Renal pelvis (tissue), 12 donors: ENCODE results near the gene PHF13. TPM values are rescaled to one million over a fixed set of nuclear protein-coding genes. Genes with fewer than 3 reads are reported as not detected.

Experiments used
- DNase-seq: peaks from one replicate; pipeline ENCODE4 v3.0.0-alpha.2; 2013
- long read RNA-seq, 16 experiments: transcript quantifications; one replicate each; lab custom pipeline, GENCODE V29; 2026
- polyA plus RNA-seq, 3 donors: library from polyadenylated mRNA; unstranded; fragments of 120-200 nt; gene quantifications; one replicate each; pipeline ENCODE4 v1.2.1, GENCODE V29; 2013; ENCODE audit not compliant: insufficient read length in 3 of 3

PHF13 gene
- polyA plus RNA-seq = 10 to 100 TPM; 24.7 to 28.2 (median 26.3) TPM
- long read RNA-seq, donor 1, partial matches to known transcripts = 0 of 4 reads
- long read RNA-seq, donor 1, other reads (novel, unspliced or antisense) = 0 of 4 reads
- long read RNA-seq, donor 2, transcript PHF13-201 (4 exons, 3,681 nt) = major isoform, 8 of 8 reads
- long read RNA-seq, donor 2, partial matches to known transcripts = 0 of 8 reads
- long read RNA-seq, donor 2, other reads (novel, unspliced or antisense) = 0 of 8 reads
- long read RNA-seq, donor 3, transcript PHF13-201 (4 exons, 3,681 nt) = major isoform, 7 of 13 reads
- long read RNA-seq, donor 3, partial matches to known transcripts = 6 of 13 reads
- long read RNA-seq, donor 3, other reads (novel, unspliced or antisense) = 0 of 13 reads
- long read RNA-seq, donor 4, transcript PHF13-201 (4 exons, 3,681 nt) = major isoform, 7 of 7 reads
- long read RNA-seq, donor 4, partial matches to known transcripts = 0 of 7 reads
- long read RNA-seq, donor 4, other reads (novel, unspliced or antisense) = 0 of 7 reads
- long read RNA-seq, donor 5, partial matches to known transcripts = 0 of 1 reads
- long read RNA-seq, donor 5, other reads (novel, unspliced or antisense) = 0 of 1 reads
- long read RNA-seq, donor 6, transcript PHF13-201 (4 exons, 3,681 nt) = major isoform, 7 of 7 reads
- long read RNA-seq, donor 6, partial matches to known transcripts = 0 of 7 reads
- long read RNA-seq, donor 6, other reads (novel, unspliced or antisense) = 0 of 7 reads
- long read RNA-seq, donor 7, transcript PHF13-201 (4 exons, 3,681 nt) = major isoform, 8 of 45 reads
- long read RNA-seq, donor 7, partial matches to known transcripts = 37 of 45 reads
- long read RNA-seq, donor 7, other reads (novel, unspliced or antisense) = 0 of 45 reads
- long read RNA-seq, donor 8, transcript PHF13-201 (4 exons, 3,681 nt) = major isoform, 5 of 5 reads
- long read RNA-seq, donor 8, partial matches to known transcripts = 0 of 5 reads
- long read RNA-seq, donor 8, other reads (novel, unspliced or antisense) = 0 of 5 reads
- long read RNA-seq, donor 9, transcript PHF13-201 (4 exons, 3,681 nt) = major isoform, 7 of 7 reads
- long read RNA-seq, donor 9, partial matches to known transcripts = 0 of 7 reads
- long read RNA-seq, donor 9, other reads (novel, unspliced or antisense) = 0 of 7 reads
- long read RNA-seq, donor 10, transcript PHF13-201 (4 exons, 3,681 nt) = major isoform, 5 of 5 reads
- long read RNA-seq, donor 10, partial matches to known transcripts = 0 of 5 reads
- long read RNA-seq, donor 10, other reads (novel, unspliced or antisense) = 0 of 5 reads
- long read RNA-seq, donor 11, partial matches to known transcripts = 7 of 8 reads
- long read RNA-seq, donor 11, other reads (novel, unspliced or antisense) = 0 of 8 reads
- long read RNA-seq, donor 12, transcript PHF13-201 (4 exons, 3,681 nt) = major isoform, 5 of 17 reads
- long read RNA-seq, donor 12, partial matches to known transcripts = 12 of 17 reads
- long read RNA-seq, donor 12, other reads (novel, unspliced or antisense) = 0 of 17 reads
- long read RNA-seq, donor 13, partial matches to known transcripts = 0 of 3 reads
- long read RNA-seq, donor 13, other reads (novel, unspliced or antisense) = 0 of 3 reads
- long read RNA-seq, donor 14 = 0 reads
- long read RNA-seq, donor 15, transcript PHF13-201 (4 exons, 3,681 nt) = major isoform, 9 of 9 reads
- long read RNA-seq, donor 15, partial matches to known transcripts = 0 of 9 reads
- long read RNA-seq, donor 15, other reads (novel, unspliced or antisense) = 0 of 9 reads
- long read RNA-seq, donor 16, transcript PHF13-201 (4 exons, 3,681 nt) = major isoform, 11 of 11 reads
- long read RNA-seq, donor 16, partial matches to known transcripts = 0 of 11 reads
- long read RNA-seq, donor 16, other reads (novel, unspliced or antisense) = 0 of 11 reads

DNA sequence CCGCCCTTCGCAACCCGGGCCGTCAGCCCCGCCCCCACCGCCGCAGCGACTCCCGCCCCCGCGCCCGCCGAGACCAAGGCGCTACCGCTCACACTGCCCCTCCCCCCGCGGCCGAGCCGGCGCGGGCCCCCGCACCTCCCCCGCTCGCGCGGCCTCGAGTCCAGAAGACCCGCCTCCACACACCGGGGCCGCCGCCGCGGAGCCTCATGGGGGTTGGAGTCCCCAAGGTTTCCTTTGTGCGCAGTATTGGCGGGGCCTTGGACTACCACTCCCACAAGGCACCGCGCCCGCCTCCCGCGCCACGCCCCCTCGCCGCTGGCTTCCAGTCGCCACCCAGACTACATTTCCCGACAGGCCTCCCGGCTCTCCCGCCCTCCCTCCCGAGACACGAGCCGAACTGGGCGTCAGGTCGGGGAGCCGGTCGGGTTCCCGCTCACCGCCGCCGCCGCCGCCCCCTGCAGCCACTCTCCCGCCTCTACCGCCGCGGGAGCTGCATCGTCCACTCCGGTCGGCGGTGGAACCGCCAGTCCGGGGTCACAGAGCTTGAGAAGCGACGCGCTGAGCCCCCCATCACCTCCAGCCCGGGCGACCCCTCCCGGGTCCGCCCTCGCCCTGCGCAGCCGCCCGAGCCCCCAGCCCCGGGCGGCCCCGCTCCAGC is at the start of gene PHF13:
TSS of gene PHF13 (plus strand) at position 371 of the 658 bp plus-strand sequence. CDS start 336 bp downstream, outside the sequence.
- peak; percentile 99 for DNase-seq

DNA sequence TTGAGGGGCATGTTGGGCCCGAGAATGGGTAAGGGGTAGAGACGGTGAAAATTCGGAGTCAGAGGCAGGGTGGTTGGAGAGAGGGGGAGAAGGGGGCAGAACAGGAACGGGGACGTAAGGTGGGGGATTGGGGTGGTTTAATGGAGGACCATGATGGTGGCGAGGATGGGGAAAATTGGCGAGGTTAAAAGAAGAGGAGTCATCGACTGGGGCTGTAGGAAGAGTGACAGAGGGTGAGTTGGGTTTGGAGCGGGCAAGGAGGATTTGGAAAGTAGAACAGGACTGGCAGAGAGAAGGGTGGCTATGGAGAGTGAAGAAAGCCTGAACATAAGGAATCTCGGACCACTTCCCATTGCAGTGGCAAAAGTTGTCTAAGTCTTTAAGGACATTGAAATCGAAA is 44.5 kb upstream of the PHF13 start:
- no peak for DNase-seq

DNA sequence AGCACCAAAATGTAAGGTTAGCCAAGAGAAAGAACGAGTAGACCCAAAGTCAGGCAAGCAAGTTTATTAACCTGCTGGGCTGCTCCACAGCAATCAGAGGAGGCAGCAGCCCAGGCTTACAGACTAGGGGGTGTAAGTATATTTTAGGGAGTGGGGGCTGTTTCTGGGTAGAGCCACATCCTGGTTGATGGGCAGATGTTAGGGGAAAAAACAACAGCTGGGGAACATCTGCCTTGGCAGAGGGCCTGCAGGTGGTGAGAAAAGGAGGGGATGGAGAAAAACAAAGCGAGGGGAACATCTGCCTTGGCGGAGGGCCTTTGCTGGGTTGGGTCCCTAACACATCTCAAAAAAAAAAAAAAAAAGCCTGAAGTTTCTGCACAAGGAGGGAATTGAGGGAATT is 43.4 kb upstream of the PHF13 start:
- no peak for DNase-seq

DNA sequence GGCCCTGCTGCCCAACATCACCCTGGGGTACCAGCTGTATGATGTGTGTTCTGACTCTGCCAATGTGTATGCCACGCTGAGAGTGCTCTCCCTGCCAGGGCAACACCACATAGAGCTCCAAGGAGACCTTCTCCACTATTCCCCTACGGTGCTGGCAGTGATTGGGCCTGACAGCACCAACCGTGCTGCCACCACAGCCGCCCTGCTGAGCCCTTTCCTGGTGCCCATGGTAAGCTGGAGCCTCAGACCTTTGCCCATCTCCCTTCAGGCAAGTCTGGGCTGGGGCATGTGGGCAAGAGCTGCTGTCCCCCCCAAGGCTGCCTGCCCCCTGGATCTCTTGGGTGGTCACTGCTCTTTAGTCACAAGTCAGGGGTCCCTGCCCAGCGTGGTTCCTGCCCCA is 42.5 kb upstream of the PHF13 start:
- no peak for DNase-seq

DNA sequence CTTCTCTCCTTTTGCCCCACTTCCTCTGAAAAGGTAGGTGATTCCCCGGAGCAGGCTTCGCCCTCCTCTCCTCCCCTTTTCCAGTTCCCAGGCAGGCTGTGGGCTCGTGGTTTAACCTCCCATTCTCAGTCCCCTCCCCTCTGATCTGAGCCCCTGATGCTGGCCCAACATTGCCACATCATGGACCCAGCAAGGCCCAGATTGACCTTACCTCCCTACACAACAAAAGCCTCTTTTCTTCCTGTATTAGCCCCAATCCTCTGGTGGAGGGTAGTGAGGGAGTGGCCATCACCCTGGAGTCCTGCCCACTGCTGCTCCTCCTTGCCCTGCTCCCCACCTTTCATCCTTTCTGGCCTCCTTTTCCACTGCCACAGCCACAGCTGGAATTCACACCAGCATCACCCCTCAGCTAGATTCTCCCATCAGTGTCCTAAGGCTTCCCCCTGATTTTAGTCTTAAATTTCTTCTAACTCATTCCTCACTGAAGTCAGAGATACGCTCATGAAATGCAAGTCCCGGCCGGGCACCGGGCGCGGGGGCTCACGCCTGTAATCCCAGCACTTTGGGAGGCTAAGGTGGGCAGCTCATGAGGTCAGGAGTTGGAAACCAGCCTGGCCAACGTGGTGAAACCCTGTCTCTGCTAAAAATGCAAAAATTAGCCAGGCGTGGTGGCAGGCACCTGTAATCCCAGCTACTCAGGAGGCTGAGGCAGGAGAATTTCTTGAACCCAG is 40.7 kb upstream of the PHF13 start:
- DNase-seq = no peak

DNA sequence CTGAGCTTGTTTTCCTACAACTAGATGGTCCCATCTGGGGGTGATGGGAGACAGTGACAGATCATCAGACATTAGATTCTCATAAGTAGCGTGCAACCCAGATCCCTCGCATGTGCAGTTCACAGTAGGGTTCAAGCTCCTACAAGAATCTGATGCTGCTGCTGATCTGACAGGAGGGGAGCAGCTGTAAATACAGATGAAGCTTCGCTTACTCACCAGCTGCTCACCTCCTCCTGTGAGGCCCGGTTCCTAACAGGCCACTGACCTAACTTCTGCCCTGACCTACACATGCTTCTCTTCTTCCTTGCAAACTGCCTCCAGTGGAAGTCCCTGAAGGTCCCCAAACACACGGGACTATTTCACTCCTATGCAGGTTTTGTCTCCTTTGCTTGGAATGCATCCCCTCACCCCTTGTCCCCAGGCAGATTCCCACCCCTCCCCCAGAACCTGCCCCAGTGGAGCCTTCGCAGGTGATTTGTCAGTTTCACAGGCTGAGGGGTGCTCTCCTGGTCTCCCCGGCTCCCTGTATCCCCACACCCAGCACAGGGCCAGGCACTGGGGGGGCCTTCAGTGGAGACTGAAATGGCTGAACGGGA is 39.4 kb upstream of the PHF13 start:
- DNase-seq = no peak

DNA sequence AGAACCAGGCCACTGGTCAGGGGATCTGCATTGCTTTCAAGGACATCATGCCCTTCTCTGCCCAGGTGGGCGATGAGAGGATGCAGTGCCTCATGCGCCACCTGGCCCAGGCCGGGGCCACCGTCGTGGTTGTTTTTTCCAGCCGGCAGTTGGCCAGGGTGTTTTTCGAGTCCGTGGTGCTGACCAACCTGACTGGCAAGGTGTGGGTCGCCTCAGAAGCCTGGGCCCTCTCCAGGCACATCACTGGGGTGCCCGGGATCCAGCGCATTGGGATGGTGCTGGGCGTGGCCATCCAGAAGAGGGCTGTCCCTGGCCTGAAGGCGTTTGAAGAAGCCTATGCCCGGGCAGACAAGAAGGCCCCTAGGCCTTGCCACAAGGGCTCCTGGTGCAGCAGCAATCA is 38.7 kb upstream of the PHF13 start:
- DNase-seq = no peak

DNA sequence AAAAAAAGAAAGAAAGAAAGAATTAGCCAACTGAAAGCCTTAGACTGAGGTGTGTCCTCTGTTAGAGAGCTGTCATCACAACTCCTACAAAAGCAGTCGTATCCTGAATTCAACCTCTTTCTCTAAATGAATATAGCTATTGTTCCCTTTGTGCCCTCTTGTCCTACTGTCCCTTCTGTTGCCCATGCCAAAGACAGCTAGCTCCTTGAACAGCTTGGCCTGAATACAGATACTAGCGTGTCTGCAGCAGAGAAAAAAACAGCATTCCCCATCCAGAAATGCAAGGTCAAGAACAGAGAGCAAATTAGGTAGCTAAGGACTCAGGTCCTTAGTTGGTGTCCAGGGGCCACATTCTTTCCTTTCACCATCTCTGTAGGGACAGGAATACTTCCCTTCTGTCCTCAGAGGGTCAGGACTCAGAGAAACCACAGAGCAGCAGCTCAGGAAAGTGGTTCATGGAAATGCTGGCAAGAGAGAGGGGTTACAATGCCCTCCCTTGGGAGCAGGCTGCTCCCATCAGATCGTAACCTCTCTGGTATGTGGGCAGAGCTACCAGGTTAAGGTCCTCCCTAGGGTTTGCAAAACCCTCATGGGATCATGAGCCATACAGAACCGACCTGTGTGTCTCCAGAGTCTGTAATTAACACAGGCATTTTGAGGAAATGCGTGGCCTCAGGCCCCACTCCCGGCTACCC is 35.6 kb upstream of the PHF13 start:
- no peak for DNase-seq

DNA sequence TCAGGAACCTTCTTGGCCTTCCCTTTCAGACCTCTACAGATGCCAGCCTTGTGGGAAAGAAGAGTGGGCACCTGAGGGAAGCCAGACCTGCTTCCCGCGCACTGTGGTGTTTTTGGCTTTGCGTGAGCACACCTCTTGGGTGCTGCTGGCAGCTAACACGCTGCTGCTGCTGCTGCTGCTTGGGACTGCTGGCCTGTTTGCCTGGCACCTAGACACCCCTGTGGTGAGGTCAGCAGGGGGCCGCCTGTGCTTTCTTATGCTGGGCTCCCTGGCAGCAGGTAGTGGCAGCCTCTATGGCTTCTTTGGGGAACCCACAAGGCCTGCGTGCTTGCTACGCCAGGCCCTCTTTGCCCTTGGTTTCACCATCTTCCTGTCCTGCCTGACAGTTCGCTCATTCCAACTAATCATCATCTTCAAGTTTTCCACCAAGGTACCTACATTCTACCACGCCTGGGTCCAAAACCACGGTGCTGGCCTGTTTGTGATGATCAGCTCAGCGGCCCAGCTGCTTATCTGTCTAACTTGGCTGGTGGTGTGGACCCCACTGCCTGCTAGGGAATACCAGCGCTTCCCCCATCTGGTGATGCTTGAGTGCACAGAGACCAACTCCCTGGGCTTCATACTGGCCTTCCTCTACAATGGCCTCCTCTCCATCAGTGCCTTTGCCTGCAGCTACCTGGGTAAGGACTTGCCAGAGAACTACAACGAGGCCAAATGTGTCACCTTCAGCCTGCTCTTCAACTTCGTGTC is 34.7 kb upstream of the PHF13 start:
- no peak for DNase-seq

DNA sequence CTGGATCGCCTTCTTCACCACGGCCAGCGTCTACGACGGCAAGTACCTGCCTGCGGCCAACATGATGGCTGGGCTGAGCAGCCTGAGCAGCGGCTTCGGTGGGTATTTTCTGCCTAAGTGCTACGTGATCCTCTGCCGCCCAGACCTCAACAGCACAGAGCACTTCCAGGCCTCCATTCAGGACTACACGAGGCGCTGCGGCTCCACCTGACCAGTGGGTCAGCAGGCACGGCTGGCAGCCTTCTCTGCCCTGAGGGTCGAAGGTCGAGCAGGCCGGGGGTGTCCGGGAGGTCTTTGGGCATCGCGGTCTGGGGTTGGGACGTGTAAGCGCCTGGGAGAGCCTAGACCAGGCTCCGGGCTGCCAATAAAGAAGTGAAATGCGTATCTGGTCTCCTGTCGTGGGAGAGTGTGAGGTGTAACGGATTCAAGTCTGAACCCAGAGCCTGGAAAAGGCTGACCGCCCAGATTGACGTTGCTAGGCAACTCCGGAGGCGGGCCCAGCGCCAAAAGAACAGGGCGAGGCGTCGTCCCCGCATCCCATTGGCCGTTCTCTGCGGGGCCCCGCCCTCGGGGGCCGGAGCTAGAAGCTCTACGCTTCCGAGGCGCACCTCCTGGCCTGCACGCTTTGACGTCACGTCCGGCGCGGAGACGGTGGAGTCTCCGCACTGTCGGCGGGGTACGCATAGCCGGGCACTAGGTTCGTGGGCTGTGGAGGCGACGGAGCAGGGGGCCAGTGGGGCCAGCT is 34.0 kb upstream of the PHF13 start, which contains the start of gene ZBTB48:
TSS of gene ZBTB48 (plus strand) at position 621 of the 745 bp plus-strand sequence. CDS start 616 bp downstream, outside the sequence.
- DNase-seq = peak; percentile 99

DNA sequence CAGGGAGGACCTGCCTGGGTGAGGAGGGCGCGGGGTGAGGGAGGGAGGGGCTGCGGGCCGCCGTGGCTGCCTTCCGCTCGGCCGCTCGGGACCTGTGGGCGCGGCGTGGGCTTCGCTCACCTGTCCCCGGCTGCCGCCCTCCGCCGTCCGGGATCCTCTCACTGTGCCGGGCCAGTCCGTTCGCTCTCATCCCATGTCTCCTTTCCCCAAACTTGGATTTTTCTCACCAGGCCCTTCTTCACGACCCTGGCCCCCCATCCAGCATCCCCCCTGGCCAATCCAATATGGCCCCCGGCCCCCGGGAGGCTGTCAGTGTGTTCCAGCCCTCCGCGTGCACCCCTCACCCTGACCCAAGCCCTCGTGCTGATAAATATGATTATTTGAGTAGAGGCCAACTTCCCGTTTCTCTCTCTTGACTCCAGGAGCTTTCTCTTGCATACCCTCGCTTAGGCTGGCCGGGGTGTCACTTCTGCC is 33.4 kb upstream of the PHF13 start:
- no peak for DNase-seq

DNA sequence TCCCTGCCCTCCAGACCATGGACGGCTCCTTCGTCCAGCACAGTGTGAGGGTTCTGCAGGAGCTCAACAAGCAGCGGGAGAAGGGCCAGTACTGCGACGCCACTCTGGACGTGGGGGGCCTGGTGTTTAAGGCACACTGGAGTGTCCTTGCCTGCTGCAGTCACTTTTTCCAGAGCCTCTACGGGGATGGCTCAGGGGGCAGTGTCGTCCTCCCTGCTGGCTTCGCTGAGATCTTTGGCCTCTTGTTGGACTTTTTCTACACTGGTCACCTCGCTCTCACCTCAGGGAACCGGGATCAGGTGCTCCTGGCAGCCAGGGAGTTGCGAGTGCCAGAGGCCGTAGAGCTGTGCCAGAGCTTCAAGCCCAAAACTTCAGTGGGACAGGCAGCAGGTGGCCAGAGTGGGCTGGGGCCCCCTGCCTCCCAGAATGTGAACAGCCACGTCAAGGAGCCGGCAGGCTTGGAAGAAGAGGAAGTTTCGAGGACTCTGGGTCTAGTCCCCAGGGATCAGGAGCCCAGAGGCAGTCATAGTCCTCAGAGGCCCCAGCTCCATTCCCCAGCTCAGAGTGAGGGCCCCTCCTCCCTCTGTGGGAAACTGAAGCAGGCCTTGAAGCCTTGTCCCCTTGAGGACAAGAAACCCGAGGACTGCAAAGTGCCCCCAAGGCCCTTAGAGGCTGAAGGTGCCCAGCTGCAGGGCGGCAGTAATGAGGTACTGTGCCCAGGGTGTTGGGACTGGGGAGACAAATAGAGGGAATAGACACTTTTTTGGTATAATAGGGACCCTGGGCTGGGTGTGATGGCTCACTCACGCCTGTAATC is 32.7 kb upstream of the PHF13 start:
- DNase-seq = no peak

DNA sequence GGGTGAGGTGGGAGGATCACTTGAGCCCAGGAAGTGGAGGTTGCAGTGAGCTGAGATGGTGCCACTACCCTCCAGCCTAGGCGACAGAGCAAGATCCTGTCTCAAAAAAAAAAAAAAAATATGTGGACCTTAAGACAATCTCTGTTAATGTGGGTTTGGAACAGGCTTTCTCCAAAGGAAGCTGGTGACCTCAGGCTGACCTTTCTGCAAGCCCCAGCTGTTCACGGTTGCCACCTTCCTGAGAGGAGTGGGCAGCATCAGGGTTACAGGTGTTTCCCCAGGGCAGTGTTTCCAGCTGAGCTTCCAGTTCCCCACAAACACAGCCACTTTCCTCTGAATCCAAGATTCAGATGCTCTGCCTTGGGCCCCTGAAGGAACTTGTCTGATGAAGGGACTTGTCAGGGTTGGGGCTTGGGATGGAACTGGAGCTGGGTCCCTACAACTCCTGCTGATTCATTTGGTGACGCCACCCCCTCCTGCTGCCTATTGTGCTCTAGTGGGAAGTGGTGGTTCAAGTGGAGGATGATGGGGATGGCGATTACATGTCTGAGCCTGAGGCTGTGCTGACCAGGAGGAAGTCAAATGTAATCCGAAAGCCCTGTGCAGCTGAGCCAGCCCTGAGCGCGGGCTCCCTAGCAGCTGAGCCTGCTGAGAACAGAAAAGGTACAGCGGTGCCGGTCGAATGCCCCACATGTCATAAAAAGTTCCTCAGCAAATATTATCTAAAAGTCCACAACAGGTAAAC is 31.8 kb upstream of the PHF13 start:
- no peak for DNase-seq

DNA sequence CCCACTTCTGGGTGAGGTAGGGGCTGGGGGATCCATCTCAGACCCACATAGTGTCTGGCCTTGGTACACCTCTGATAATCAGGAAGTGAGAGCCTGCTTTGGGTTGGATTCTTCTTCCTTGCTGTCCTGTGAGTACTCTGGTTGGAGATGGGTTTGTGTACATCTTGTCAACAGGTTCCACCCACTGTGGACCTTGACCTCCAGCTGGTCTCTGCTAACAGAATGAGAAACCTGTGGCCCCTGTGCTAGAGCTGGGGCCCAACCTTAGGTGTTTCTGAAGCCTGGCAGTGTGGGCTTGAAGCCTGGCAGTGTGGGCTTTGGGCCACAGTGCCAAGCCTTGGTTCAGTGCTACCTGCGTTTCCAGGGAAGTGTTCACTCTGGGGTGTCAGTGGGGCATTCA is 31.2 kb upstream of the PHF13 start:
- DNase-seq = no peak
